Upper lobe of left lung (tissue), 4 donors: ENCODE results near the gene PI4KB.
A peak's percentile ranks its signal among the peaks of the same experiment; 100 is the strongest.

Experiments used
- POLR2A ChIP-seq, 4 donors: fragments of 450-650 bp; IDR thresholded peaks; one replicate each; pipeline ENCODE4 v1.5.1; 2016 to 2017; ENCODE audit warnings: antibody characterized with exemption in 4 of 4, mild to moderate bottlenecking in 2 of 4
- POLR2AphosphoS5 ChIP-seq, 2 donors: sonication (generic); formaldehyde crosslinking; IDR thresholded peaks; one replicate each; pipeline ENCODE4 v1.5.1; 2017; ENCODE audit warnings: antibody characterized with exemption in 2 of 2

GRCh38 chr1:151371370-151372057 is 44.3 kb upstream of the PI4KB start:
- TF ChIP-seq POLR2AphosphoS5 (IDR thresholded peaks at IDR 0.05) (no peak), POLR2A (IDR thresholded peaks at IDR 0.05) (peak in 1 of 4 donors; percentile 9)
